Measurements from ENCODE around the gene FRMD4B.
A peak's percentile ranks its signal among the peaks of the same experiment; 100 is the strongest.

The FRMD4B gene

GRCh38 chr3:69385723-69386555 is at the start of gene FRMD4B:
FRMD4B (minus strand) TSS chr3:69386088; CDS start chr3:69385989, 99 bp downstream.
- TF ChIP-seq, protein P1, sequence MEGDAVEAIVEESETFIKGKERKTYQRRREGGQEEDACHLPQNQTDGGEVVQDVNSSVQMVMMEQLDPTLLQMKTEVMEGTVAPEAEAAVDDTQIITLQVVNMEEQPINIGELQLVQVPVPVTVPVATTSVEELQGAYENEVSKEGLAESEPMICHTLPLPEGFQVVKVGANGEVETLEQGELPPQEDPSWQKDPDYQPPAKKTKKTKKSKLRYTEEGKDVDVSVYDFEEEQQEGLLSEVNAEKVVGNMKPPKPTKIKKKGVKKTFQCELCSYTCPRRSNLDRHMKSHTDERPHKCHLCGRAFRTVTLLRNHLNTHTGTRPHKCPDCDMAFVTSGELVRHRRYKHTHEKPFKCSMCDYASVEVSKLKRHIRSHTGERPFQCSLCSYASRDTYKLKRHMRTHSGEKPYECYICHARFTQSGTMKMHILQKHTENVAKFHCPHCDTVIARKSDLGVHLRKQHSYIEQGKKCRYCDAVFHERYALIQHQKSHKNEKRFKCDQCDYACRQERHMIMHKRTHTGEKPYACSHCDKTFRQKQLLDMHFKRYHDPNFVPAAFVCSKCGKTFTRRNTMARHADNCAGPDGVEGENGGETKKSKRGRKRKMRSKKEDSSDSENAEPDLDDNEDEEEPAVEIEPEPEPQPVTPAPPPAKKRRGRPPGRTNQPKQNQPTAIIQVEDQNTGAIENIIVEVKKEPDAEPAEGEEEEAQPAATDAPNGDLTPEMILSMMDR (IDR thresholded peaks at IDR 0.05; ENCODE audit: control insufficient read depth, insufficient read depth, low read depth, low read length, missing control alignments) = peak; percentile 51
- peak within 1 kb of the TSS; percentile 48 for H3K4me3 ChIP-seq (ENCODE audit: control insufficient read depth, low read depth, low read length)
- DNase-seq (ENCODE audit: low read depth) = no peak

DNA sequence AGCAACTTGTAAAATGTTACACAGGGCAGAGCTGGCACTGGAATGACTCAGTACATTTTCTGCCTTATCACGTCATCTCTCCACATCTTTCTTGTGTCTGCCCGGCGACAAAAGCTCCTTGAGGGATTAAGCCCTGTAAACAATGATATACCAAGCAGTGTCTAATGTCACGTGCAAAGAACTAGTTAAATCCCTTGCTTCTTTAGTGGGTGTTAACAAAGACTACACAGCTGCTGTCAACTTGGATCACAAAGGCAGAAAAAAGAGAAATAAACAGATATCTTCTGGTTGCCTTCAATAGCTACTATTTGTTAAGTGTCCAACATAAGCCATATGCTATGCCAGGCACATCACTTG is 48.1 kb upstream of the FRMD4B start:
- DNase-seq (ENCODE audit: low read depth) = no peak
- H3K4me3 ChIP-seq (ENCODE audit: control insufficient read depth, low read depth, low read length) = no peak overlapping the region
- TF ChIP-seq, protein P1 (IDR thresholded peaks at IDR 0.05; ENCODE audit: control insufficient read depth, insufficient read depth, low read depth, low read length, missing control alignments) = no peak

DNA sequence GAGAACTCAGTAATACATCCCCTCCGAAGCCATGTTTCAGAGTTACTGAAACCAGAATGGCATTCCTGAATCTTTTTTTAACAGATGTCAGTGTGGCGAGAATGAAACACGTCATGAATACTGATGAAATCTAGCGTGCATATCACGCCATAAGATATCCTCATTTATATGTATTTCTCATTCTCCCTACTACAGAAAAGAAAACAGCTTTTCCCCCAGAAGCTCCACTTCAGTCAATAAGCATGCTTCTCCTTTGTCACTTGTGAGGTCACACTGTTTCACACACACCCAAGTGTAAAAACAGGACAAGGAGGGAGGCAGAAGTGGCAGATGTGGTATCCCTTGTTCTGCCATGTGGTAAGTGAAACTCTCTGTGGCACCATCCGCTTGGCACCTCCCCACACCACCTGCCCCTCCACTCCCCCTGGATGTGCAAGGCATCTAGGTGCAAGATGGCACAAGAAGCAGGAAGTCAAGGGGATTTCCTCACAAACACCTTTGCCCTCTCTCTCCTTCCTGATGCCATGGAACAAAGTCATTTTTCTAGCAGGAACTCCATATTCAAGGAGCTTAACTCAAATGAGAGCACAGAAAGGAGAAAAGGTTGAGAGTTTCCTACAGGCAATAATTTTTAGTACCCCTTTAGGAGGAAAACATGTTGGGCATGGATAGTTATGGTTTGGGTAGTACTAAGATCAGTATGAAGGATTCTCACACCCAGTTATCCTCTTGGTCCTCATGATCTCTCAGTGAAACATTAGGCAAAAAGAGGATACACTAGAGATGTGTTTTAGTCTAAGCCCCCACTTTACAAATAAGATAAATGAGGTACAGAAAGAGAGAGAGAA is 47.5 kb upstream of the FRMD4B start:
- DNase-seq (ENCODE audit: low read depth) = no peak
- TF ChIP-seq, protein P1 (IDR thresholded peaks at IDR 0.05; ENCODE audit: control insufficient read depth, insufficient read depth, low read depth, low read length, missing control alignments) = no peak
- H3K4me3 ChIP-seq (ENCODE audit: control insufficient read depth, low read depth, low read length) = no peak overlapping the region

GRCh38 chr3:69428657-69429255 is 42.9 kb upstream of the FRMD4B start:
- no peak overlapping the region for H3K4me3 ChIP-seq (ENCODE audit: control insufficient read depth, low read depth, low read length)
- TF ChIP-seq, protein P1 (IDR thresholded peaks at IDR 0.05; ENCODE audit: control insufficient read depth, insufficient read depth, low read depth, low read length, missing control alignments) = no peak
- DNase-seq (ENCODE audit: low read depth) = no peak

DNA sequence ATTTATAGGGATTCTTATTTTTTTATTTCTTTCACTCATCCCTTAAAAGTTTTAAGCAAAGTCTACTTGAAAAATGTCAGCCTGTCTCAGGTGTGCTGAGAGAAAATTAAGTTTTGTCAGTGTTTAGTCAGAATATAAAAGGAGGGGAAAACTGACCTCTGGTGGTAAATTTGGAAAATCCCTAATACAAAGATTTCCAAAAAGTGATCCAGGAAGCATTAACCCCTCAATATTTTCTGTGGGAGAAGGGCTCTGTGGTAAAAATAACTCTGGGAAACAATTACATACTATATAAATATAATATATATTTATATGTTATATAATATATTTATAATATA is 41.0 kb upstream of the FRMD4B start:
- DNase-seq (ENCODE audit: low read depth) = no peak
- TF ChIP-seq, protein P1 (IDR thresholded peaks at IDR 0.05; ENCODE audit: control insufficient read depth, insufficient read depth, low read depth, low read length, missing control alignments) = peak; percentile 15
- H3K4me3 ChIP-seq (ENCODE audit: control insufficient read depth, low read depth, low read length) = no peak overlapping the region

- TF ChIP-seq, protein P1 (IDR thresholded peaks at IDR 0.05; ENCODE audit: control insufficient read depth, insufficient read depth, low read depth, low read length, missing control alignments) = no peak
- DNase-seq (ENCODE audit: low read depth) = no peak
These were observed 40.5 kb upstream of the FRMD4B start for GRCh38 chr3:69426291-69426966.

More at GRCh38 chr3:69426291-69426966, 40.5 kb upstream of the FRMD4B start:
- H3K4me3 ChIP-seq (ENCODE audit: control insufficient read depth, low read depth, low read length) = no peak overlapping the region
